ENCODE data around the gene ATAD3B.

DNA sequence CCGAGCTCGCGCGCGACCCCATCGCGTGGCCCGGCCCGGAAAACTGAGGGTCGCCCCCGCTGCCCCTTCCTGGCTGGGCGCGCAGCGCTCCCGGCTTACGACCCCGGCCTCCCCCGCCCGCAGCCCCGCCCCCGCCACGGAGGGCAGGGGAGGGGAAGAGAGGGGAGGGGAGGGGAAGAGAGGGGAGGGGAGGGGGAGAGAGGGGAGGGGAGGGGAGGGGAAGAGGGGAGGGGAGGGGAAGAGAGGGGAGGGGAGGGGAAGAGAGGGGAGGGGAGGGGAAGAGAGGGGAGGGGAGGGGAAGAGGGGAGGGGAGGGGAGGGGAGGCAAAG, 43.8 kb upstream of the ATAD3B start:
- TF ChIP-seq, protein P1, sequence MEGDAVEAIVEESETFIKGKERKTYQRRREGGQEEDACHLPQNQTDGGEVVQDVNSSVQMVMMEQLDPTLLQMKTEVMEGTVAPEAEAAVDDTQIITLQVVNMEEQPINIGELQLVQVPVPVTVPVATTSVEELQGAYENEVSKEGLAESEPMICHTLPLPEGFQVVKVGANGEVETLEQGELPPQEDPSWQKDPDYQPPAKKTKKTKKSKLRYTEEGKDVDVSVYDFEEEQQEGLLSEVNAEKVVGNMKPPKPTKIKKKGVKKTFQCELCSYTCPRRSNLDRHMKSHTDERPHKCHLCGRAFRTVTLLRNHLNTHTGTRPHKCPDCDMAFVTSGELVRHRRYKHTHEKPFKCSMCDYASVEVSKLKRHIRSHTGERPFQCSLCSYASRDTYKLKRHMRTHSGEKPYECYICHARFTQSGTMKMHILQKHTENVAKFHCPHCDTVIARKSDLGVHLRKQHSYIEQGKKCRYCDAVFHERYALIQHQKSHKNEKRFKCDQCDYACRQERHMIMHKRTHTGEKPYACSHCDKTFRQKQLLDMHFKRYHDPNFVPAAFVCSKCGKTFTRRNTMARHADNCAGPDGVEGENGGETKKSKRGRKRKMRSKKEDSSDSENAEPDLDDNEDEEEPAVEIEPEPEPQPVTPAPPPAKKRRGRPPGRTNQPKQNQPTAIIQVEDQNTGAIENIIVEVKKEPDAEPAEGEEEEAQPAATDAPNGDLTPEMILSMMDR (IDR thresholded peaks at IDR 0.05 in 2 of 3, conservative IDR thresholded peaks at IDR 0.05 in 1 of 3; ENCODE audit: control insufficient read depth in 2 of 3, extremely low read depth in 1 of 3, insufficient read depth in 1 of 3, low read depth in 3 of 3, low read length in 3 of 3) = no peak
- TF ChIP-seq PAX5 (IDR thresholded peaks at IDR 0.05; ENCODE audit: borderline replicate concordance, low read depth, low read length) (no peak), BRCA1 (IDR thresholded peaks at IDR 0.05; ENCODE audit: low read depth, low read length) (no peak), NBN (IDR thresholded peaks at IDR 0.05) (no peak), POLR2A (IDR thresholded peaks at IDR 0.05; ENCODE audit: low read depth, low read length) (no peak), POLR2AphosphoS5 (IDR thresholded peaks at IDR 0.05; ENCODE audit: low read length) (no peak), ZNF274 (IDR thresholded peaks at IDR 0.05; ENCODE audit: insufficient read depth, insufficient read length) (no peak), TAF1 (IDR thresholded peaks at IDR 0.05; ENCODE audit: borderline replicate concordance, low read depth, low read length) (no peak), RFX5 (IDR thresholded peaks at IDR 0.05; ENCODE audit: low read depth, low read length) (no peak)
- TF ChIP-seq, protein P2, sequence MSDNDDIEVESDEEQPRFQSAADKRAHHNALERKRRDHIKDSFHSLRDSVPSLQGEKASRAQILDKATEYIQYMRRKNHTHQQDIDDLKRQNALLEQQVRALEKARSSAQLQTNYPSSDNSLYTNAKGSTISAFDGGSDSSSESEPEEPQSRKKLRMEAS (IDR thresholded peaks at IDR 0.05; ENCODE audit: low read depth, low read length) = no peak
- TF ChIP-seq, protein P3, sequence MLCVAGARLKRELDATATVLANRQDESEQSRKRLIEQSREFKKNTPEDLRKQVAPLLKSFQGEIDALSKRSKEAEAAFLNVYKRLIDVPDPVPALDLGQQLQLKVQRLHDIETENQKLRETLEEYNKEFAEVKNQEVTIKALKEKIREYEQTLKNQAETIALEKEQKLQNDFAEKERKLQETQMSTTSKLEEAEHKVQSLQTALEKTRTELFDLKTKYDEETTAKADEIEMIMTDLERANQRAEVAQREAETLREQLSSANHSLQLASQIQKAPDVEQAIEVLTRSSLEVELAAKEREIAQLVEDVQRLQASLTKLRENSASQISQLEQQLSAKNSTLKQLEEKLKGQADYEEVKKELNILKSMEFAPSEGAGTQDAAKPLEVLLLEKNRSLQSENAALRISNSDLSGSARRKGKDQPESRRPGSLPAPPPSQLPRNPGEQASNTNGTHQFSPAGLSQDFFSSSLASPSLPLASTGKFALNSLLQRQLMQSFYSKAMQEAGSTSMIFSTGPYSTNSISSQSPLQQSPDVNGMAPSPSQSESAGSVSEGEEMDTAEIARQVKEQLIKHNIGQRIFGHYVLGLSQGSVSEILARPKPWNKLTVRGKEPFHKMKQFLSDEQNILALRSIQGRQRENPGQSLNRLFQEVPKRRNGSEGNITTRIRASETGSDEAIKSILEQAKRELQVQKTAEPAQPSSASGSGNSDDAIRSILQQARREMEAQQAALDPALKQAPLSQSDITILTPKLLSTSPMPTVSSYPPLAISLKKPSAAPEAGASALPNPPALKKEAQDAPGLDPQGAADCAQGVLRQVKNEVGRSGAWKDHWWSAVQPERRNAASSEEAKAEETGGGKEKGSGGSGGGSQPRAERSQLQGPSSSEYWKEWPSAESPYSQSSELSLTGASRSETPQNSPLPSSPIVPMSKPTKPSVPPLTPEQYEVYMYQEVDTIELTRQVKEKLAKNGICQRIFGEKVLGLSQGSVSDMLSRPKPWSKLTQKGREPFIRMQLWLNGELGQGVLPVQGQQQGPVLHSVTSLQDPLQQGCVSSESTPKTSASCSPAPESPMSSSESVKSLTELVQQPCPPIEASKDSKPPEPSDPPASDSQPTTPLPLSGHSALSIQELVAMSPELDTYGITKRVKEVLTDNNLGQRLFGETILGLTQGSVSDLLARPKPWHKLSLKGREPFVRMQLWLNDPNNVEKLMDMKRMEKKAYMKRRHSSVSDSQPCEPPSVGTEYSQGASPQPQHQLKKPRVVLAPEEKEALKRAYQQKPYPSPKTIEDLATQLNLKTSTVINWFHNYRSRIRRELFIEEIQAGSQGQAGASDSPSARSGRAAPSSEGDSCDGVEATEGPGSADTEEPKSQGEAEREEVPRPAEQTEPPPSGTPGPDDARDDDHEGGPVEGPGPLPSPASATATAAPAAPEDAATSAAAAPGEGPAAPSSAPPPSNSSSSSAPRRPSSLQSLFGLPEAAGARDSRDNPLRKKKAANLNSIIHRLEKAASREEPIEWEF (IDR thresholded peaks at IDR 0.05; ENCODE audit: insufficient replicate concordance, low read depth, low read length) = no peak
